ENCODE data around the gene MCF2L. TPM values are rescaled to one million over a fixed set of nuclear protein-coding genes. Genes with fewer than 3 reads are reported as not detected.

Gene MCF2L
- polyA plus RNA-seq, 1 donor (not counting 4 experiments of a cell fraction or from before 2014, with no cell fraction given), result 0.14 TPM

DNA sequence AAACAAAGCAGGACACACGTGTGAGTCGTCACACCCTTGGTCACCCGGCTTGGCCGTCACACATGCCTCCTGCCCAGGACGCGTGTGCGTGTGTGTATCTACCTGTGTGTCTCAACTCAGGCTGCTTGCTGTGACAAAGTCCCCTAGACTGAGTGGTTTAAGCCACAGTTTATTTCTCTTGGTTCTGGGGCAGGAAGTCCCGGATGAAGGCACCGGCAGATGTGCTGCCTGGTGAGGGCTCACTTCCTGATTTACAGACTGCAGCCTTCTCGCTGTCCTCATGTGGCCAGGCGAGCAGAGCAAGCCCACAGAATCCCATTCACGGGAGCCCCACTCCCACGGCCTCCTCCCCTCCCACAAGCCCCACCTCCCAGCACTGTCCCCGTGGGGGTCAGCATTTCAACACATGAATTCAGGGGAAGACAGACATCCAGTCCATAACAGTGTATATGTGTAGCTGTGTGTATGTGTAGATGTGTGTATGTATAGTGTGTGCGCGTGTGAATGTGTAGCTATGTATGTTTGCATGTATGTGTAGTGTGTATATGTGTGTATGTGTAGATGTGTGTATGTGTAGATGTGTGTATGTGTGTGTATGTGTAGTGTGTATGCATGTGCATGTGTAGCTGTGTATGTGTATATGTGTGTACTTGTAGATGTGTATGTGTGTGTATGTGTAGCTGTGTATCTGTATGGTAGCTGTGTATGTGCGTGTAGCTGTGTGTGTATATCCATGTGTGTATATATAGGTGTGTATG, 51.5 kb downstream of the MCF2L start:
- TF ChIP-seq, protein P1, sequence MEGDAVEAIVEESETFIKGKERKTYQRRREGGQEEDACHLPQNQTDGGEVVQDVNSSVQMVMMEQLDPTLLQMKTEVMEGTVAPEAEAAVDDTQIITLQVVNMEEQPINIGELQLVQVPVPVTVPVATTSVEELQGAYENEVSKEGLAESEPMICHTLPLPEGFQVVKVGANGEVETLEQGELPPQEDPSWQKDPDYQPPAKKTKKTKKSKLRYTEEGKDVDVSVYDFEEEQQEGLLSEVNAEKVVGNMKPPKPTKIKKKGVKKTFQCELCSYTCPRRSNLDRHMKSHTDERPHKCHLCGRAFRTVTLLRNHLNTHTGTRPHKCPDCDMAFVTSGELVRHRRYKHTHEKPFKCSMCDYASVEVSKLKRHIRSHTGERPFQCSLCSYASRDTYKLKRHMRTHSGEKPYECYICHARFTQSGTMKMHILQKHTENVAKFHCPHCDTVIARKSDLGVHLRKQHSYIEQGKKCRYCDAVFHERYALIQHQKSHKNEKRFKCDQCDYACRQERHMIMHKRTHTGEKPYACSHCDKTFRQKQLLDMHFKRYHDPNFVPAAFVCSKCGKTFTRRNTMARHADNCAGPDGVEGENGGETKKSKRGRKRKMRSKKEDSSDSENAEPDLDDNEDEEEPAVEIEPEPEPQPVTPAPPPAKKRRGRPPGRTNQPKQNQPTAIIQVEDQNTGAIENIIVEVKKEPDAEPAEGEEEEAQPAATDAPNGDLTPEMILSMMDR (optimal IDR thresholded peaks at IDR 0.05 in 1 of 3, IDR thresholded peaks at IDR 0.05 in 1 of 3, conservative IDR thresholded peaks at IDR 0.05 in 1 of 3; ENCODE audit: extremely low read depth in 1 of 3, insufficient read depth in 2 of 3, low read length in 3 of 3), result no peak
- TF ChIP-seq EZH2 (IDR thresholded peaks at IDR 0.05; ENCODE audit: low read length), result no peak
- no peaks in the 10 kb centered on the region for H3K9me3 ChIP-seq (ENCODE audit: control insufficient read depth, low read depth, low read length)
- H3K4me1 ChIP-seq (ENCODE audit: control insufficient read depth, extremely low read depth, insufficient read depth, low read length), result peaks cover 20% of the 10 kb centered on the region
- H3K4me3 ChIP-seq (ENCODE audit: control insufficient read depth in 2 of 3, extremely low read depth in 1 of 3, insufficient read depth in 2 of 3, low read depth in 1 of 3, low read length in 3 of 3), result no peak overlapping the region
- H3K27me3 ChIP-seq (ENCODE audit: control insufficient read depth, extremely low read depth, insufficient read depth, low read length), result peaks cover 21% of the 10 kb centered on the region
- no peak overlapping the region for H3K27ac ChIP-seq (ENCODE audit: control insufficient read depth, insufficient read depth, low read length)
- FAIRE-seq, result no peak
- H3K36me3 ChIP-seq (ENCODE audit: control insufficient read depth in 2 of 2, extremely low read depth in 1 of 2, insufficient read depth in 2 of 2, low read length in 2 of 2), result no peaks in the 10 kb centered on the region
- no peaks in the 10 kb centered on the region for H3K79me2 ChIP-seq (ENCODE audit: control insufficient read depth, insufficient read depth, low read length)
- H3K9me1 ChIP-seq (ENCODE audit: control insufficient read depth, extremely low read depth, insufficient read depth, low read length), result no peaks in the 10 kb centered on the region
- no peak overlapping the region for H3K9ac ChIP-seq (ENCODE audit: control insufficient read depth, extremely low read depth, insufficient read depth, low read length)
- no peaks in the 10 kb centered on the region for H4K20me1 ChIP-seq (ENCODE audit: control insufficient read depth, extremely low read depth, insufficient read depth, low read length)
- DNase-seq (ENCODE audit: low read depth, low spot score), result no peak
- no peak overlapping the region for H2AFZ ChIP-seq (ENCODE audit: control insufficient read depth, low read length)
- dilution Hi-C loops (cut with MboI; ENCODE audit: extremely low pct_ligation_motif_present, low sequenced_read_pairs), result no loop called here
- no peak overlapping the region for H3K4me2 ChIP-seq (ENCODE audit: control insufficient read depth, extremely low read depth, insufficient read depth, low read depth, low read length)

DNA sequence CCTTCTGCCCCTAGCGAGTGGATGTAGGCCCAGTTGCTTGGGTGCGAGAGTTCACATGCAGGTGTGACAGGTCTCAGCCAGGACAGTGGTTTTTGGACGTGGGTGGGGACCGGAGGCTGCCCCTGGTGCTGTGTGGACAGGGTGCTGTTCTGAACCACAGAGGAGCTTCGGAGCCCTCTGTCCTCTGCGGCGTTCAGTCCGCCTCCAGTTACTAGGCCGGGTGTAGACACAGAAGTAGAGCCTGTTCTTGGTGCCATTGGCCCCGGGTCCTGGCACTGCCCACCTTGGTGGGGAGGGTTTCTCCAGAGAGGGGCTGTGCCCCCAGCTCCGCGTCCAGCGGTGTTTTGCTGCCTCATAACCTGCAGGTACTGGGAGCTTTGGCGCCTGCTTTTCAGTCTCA, 52.4 kb downstream of the MCF2L start:
- dilution Hi-C loops (cut with MboI; ENCODE audit: extremely low pct_ligation_motif_present, low sequenced_read_pairs), result no loop called here
- no peak overlapping the region for H3K4me3 ChIP-seq (ENCODE audit: control insufficient read depth in 2 of 3, extremely low read depth in 1 of 3, insufficient read depth in 2 of 3, low read depth in 1 of 3, low read length in 3 of 3)
- H4K20me1 ChIP-seq (ENCODE audit: control insufficient read depth, extremely low read depth, insufficient read depth, low read length), result no peaks in the 10 kb centered on the region
- H3K27me3 ChIP-seq (ENCODE audit: control insufficient read depth, extremely low read depth, insufficient read depth, low read length), result peaks cover 14% of the 10 kb centered on the region
- TF ChIP-seq, protein P1 (optimal IDR thresholded peaks at IDR 0.05 in 1 of 3, IDR thresholded peaks at IDR 0.05 in 1 of 3, conservative IDR thresholded peaks at IDR 0.05 in 1 of 3; ENCODE audit: extremely low read depth in 1 of 3, insufficient read depth in 2 of 3, low read length in 3 of 3), result no peak
- TF ChIP-seq EZH2 (IDR thresholded peaks at IDR 0.05; ENCODE audit: low read length), result no peak
- no peaks in the 10 kb centered on the region for H3K9me1 ChIP-seq (ENCODE audit: control insufficient read depth, extremely low read depth, insufficient read depth, low read length)
- H3K9ac ChIP-seq (ENCODE audit: control insufficient read depth, extremely low read depth, insufficient read depth, low read length), result no peak overlapping the region
- no peak overlapping the region for H3K4me2 ChIP-seq (ENCODE audit: control insufficient read depth, extremely low read depth, insufficient read depth, low read depth, low read length)
- no peaks in the 10 kb centered on the region for H3K79me2 ChIP-seq (ENCODE audit: control insufficient read depth, insufficient read depth, low read length)
- no peak overlapping the region for H2AFZ ChIP-seq (ENCODE audit: control insufficient read depth, low read length)
- H3K9me3 ChIP-seq (ENCODE audit: control insufficient read depth, low read depth, low read length), result no peaks in the 10 kb centered on the region
- no peak overlapping the region for H3K27ac ChIP-seq (ENCODE audit: control insufficient read depth, insufficient read depth, low read length)
- no peak for DNase-seq (ENCODE audit: low read depth, low spot score)
- H3K4me1 ChIP-seq (ENCODE audit: control insufficient read depth, extremely low read depth, insufficient read depth, low read length), result peaks cover 20% of the 10 kb centered on the region
- FAIRE-seq, result no peak
- H3K36me3 ChIP-seq (ENCODE audit: control insufficient read depth in 2 of 2, extremely low read depth in 1 of 2, insufficient read depth in 2 of 2, low read length in 2 of 2), result no peaks in the 10 kb centered on the region

Measured in keratinocyte (primary cell).